ENCODE data around the gene UBTF.

Gene UBTF

DNA sequence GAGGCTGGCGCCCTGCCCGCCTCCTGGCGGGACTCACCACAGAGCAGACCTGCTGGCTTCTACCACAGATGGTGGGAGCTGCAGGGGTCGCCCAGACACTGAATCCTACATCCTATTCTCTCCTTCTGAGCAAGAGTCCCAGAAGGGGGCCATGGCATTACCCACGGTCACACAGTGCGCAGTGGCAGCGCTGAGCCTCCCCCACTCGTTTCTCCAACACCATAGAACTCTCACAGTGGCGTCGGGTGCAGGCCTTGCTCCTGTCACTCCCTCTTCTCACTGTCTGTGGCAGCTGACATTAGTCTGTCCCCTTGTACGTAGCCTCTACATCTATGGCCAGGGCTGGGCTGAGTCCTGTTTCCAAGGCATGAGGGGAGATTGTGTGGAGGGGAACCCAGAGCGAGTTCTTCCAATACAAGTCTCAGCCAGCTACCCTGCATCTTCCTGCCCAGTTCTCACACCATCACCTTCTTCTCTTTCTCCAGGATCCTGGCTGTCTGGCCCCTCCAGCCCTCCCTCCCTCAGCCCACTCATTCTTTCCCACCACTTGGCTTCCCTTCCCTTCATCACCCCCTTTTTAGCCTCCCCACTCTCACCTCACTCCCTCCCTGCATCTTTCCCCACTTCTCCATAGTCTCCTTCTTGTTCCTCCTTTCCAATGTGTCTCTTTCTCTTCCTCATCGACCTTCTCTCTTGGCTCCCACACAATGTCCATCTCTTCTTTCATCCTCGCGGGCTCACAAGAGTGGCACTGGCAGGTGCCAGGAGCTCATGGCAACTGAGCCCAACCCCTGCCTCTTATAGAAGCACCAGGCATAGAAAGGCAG lies 5.9 kb downstream of the UBTF start:
- no peak for DNase-seq (ENCODE audit: low read depth)

DNA sequence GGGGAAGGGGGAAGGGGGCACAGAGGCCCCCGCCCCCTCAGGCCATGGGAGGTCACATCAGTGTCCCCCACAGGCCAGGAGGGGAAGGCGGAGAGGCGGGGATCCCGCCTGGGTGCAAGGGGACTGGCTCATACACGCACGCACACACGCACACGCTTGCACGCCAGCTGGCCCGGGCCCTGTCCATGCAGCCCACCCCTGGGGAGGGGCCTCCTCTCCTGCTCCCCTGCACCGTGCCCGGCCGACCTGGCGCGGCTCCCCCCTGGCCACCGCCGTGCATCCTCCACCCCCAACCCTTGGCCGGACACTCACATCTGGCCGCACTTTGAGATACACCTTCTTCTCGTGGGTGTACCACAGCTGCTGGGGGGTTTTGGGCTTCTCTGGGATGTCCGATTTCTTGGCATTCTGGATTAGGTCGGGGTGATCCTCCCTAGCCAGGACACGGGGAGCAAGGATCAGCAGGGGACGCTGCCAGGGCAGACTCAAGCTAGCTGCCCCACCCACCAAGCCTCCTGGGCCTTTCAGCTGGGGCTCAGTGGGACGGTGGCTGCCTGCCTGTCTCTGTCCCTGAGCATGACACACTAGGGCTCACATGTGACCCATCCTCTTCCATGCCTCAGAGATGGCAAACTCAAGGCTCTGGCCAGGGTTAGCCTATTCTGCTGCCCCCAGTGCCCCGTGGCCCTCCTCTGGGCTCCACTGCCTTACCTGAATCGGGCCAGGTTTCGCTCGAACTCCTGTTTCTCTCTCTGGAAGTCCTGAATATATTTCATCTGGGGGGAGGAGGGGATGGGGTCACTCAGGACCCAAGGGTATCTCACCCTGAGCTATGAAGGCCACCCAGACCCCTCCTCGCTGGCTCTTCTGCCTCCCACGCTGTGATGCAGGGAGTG lies 6.7 kb downstream of the UBTF start:
- DNase-seq (ENCODE audit: low read depth) = no peak

DNA sequence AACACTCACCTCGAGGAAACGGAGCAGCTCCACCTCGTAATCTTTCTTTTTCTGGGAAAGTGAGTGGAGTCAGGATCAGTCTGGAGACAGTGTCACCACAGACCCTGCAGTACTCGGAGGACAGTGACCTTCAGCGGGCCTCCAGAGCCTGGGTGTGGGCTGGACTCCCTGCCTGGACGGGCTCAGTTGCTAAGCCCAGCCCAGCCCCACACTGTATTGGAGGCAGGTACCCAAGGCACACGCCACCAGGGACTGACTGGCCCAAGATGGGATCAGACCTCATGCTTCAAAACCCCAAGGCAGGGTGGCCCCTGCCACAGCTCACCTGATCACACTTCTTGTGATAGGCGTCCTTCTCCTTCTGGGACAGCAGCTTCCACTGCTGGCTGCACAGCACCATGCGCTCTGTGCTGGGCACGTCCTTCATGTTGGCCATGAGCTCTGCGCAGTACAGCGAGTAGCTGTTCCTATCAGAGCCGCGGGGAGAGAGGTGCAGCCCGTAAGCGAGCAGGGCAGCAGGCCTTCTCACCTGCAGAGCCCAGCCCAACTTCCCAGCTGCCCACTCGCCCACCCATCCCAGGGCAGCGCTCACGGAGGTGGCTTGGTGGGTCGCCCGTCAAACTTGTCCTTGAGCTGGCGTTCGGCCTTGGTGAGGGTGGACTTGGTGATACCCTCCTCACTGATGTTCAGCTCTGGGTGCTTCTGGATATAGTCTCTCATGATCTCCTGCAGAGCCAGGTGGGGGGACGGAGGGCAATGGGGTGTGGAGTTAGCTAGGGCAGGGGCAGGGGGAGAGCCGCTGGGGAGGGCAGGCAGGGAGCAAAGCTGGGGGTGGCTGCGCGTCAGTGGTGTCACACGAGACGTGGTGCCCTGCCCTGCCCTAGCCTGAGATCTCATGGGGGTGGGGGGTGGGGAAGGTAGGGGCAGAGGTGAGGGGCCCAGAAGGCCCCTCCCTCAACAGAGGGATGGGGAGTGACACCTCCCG lies 7.9 kb downstream of the UBTF start:
- no peak for DNase-seq (ENCODE audit: low read depth)

DNA sequence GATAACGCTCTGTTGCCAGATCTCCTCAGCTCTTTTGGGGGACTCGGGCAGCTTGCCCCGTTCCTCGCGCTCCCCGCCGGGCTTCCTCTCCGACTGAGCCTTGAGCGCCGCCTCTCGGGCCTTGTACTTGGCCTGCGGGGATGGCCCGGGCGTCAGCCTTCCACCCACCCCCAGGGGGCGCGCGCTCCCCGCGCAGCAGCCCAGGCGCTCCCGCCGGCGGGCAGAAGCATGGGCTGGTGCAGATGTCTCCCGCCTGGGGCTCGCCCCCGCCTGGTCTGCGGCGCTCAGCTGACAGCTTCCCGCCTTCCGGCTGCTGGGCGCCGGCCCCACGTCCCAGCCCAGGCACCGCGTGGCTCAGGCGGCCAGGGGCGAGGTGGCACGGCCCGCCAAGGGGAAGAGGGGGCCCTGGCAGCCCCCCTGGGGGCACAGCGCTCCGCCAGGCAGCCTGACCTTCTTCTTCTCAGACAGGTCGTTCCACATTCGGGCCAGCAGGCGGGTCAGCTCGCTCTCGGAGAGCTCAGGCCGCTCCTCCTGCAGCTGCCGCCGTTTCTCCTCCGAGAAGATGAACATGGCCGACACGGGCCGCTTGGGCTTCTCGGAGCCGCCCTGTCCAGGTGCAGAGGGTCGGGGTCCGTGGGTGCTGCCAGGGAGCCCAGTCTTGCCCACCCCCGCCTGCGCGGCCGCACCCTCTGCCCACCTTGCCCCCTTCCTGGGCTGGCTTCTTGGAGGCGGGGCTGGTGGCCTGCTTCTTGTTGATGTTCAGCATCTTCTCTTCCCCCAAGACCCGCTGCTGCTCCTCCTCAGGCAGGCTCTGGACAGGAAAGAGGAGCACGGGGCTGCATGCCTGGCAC lies 8.9 kb downstream of the UBTF start:
- DNase-seq (ENCODE audit: low read depth) = no peak

DNA sequence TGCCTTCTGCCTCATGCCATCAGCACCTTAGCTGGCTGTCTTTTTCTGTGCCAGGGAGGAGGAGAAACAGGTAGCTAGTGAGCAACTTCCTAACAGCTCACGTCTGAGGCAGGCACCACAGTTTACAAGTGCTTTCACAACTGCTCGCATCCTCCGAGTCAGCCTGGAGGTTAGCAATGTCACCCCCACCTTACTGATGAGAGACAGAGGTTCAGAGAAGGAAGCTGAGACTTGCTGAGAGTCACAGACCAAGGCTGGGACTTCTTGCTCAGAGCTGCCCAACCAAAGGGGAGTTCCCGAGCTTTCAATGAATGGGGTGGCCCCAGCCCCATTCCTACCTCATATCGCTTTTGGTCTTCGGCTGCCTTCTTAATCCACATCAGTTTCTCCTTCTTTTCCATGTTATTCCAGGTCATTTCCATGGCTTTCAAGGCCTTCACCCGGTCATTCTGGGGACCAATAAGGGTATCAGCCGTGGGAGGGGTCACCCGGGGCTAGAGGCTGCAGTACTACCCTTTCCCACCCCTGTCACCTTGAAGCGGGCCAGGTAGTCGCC lies 9.6 kb downstream of the UBTF start:
- no peak for DNase-seq (ENCODE audit: low read depth)

DNA sequence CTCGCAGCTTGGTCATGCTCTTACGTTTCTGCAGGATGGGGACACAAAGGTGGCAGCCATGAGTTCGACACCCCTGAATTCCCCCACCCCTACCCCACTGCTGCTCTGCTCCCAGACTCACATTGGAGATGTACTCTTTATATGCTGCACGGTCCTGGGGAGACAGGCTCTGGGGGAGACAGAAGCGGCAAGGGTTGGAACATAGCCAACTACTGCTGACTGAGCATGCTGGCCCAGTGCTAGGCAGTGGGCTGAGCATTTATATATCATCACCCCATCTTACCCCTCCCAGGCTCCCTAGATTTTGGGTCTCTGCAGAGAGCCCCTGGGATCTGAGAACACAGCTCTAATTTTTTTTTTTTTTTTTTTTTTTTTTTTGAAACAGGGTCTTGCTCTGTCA lies 11.7 kb downstream of the UBTF start:
- no peak for DNase-seq (ENCODE audit: low read depth)

DNA sequence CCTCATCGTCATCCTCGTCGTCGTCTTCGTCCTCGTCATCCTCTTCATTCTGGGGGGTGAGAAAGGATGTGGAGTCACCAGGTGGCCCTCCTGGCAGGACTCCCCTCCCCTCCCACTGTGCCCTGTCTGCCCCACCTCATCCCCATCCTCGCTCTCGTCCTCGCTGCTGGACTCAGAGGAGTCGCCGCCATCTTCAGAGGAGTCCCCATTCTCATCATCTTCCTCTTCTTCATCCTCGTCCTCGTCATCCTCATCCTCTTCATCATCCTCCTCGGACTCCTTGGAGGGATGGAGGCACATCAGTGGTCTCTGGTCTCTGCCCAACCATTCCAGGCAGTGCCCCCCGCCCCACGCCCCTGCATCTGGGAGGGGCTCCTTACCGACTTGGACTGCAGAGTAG lies 12.2 kb downstream of the UBTF start:
- DNase-seq (ENCODE audit: low read depth) = no peak

DNA sequence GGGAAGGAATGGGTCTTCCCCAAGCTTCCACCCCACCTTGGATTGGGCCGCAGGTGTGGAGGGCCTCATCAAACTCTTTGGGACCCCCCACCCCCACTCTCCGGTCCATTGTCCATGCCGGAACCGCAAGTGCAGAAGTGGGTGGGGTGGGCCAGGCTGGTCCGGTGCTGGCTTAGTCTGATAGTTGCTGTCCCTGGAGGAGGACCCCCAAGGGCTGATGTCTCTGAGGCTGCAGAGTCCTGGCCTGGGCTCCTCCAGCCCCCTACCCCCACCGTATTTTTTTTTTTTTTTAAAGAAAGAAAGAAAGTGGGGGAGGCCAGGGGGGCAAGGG lies 12.7 kb downstream of the UBTF start:
- DNase-seq (ENCODE audit: low read depth) = no peak

DNA sequence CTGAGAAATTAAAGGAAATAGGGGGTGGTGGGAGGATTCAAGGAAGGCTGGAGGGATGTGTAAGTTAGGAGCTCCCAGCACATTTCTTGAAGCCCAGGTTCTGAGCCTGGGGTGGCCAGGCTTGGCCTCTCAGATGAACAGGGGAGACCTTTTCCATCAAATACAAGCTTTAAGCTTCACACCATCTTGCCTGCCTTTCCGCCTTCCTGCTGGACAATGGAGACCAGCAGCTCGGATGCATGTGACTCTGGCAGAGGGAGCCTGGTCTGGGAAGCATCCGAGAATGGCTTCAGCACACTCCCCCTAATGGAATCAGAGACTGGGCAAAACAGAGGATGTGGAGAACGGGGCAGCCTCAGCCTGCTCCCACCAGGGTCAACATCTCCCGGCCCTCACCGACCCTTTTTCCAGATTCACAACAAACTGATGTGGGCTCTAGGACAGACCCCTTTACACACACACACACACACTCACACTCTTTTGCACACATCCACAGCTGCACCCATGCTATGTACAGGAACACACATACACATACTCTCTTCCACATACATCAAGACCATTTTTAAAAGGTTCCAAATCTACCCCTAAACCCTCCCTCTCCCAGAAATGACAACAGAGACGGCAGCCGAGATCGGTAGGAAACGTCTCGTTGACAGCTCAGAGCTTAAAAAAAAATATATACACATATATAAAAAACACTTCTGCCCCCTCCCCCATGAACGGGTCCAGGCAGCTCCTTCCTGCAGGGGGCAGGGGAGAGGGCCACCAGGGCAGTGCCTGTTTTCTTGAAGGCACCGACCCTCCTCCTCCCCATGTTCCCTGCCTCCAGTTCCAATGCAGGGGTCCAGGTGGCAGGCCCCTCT lies 13.3 kb downstream of the UBTF start:
- DNase-seq (ENCODE audit: low read depth) = no peak

DNA sequence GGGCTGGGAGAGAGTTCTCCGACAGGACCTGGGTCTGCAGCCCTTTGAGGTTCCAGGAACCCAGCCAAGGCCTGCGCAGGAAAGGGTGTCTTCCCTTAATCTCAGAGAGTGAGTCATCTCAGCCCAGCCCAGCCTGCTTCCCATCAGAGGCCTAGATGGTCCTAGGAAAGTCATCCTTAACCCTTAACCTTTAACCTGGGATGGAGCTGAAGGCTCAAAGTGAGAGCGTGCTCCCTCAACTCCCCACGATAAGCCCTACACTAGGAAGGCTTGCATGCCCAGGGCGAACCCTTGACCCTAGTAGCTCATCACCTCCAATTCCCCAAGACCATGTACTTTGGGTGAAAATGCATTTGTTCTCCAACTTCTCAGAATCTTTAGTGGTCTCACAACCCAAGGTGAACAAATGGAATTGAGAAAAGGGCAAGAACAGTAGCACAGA lies 15.0 kb downstream of the UBTF start:
- DNase-seq (ENCODE audit: low read depth) = no peak

DNA sequence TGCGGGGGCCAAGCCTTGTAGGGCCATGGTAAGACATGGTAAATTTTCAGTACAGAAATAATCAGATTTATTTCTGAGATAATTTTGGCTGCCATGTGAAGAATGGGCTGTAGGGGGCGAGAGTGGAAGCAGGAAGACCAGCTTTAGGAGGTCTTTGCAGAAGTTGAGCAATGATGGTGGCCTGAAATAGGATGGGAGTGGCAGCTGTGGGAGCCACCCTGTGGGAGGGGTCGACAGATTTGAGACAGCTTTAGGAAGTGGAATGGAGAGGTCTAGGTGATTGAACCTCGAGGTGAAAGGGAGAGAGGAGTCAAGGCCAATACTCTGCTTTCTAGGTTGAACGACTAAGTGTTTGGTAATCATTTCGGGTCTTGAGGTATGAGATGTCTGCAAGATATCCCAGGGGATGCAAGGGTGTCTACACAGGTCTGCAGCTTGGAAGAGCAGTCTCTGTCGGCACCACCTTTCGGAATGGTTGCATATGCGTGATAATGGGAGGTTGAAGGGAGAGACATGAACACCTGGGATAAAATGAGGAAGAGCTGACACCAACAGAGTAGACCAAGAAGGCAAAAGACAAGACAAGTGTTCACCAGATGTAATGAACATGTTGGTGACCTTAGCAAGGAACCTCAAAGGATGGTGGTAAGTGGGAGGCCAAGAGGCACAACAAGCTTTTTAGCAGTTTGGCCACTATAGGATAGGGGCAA lies 15.6 kb downstream of the UBTF start:
- no peak for DNase-seq (ENCODE audit: low read depth)

DNA sequence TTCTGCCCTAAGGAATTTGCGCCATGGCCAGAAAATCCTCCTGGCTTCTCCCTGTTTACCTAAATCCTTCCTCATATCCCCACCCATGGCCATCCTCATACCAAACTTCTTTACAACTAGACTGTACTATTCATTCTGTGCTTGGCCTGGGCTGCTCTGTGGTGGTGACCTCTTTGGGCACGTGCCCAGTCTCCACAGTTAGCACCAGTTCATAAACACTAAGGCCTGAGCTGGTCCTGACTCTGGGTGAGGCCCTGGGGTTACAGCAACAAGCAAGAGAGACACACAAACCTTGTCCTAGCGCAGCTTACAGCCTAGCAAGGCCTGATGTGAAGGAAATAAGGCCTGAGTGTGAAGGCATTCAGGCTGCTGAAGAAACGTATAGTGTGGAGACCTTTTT lies 16.7 kb downstream of the UBTF start:
- DNase-seq (ENCODE audit: low read depth) = no peak

DNA sequence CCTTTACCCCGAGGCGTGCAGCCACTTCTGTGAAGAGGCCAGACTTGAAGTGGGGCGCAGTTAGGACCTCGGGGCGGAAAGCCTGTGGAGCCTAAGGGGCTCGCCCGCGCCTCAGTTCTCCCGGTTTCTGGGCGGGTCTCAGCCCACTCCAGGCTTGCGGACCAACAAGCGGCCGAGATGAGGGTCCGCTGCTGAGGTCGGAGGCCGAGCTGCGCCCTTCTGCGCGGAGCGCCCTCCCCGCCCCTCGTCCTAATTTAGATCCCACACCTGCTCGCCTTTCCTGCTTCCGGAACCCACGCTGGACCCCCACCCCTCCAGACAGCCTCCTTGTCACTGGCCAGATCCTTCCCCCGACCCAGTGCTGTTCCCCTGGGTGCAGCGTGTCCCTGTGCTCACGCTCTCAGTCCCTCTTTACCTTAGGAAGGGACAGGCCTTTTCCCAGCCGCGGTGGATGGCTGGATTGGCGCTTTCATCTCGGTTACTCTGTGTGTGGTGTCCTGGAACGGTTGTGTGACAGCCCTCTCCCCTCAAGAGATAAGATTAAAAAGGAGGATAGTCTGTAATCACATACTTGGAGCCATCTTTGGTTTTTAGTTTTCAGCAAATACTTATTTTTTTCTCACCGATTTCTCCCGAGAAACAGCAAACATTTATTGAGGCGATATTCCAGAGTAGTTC lies 18.9 kb downstream of the UBTF start:
- DNase-seq (ENCODE audit: low read depth) = no peak

DNA sequence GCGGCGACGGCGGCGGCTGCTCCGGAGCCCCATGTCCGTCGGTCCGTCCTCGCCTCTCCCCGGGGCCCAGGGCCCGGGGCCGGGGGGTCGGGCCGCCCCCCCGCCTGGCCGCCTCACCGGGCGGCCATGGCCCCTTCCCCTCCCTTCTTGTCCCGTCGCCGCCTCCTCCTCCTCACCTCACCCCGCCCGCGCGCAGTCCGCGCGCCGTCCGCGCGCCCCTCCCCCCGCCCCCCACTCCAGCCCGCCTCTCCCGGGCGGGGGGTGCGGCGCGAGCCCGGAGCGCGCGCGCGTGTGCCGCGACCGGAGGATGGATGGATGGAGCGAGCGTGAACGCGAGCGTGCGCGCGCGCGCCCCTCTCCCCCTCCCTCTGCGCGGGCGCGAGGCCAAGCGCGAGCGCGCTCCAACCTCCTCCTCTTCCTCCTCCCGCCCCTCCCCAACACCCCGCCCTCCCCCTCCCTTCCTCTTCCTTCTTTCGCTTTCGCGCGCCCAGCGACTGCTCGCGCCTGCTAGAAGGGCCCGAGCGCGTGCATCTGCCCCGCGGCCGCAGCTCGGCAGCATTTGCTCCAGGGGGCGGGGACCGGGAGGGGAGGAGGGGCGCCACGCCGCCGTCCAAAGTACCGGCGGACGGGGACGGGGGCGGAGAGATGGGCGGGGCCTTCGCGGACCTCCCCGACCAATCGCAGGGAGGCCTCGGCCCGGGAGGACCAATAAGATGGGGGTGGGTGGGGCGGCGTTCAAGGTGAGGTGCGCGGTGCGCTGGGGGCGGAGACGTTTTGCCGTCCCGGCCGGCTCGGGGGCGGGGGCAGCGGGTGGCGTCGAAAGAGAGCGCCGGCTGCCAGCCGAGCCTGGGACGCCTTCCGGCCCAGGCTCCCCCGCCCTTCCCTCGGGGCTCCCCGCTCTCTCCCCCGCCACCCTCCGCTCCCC lies 19.7 kb downstream of the UBTF start, which contains the start of gene ATXN7L3:
TSS of gene ATXN7L3 (minus strand) at position 332 of the 925 bp plus-strand sequence. CDS start 1,814 bp downstream, outside the sequence.
- peak; percentile 87 for DNase-seq (ENCODE audit: low read depth)

DNA sequence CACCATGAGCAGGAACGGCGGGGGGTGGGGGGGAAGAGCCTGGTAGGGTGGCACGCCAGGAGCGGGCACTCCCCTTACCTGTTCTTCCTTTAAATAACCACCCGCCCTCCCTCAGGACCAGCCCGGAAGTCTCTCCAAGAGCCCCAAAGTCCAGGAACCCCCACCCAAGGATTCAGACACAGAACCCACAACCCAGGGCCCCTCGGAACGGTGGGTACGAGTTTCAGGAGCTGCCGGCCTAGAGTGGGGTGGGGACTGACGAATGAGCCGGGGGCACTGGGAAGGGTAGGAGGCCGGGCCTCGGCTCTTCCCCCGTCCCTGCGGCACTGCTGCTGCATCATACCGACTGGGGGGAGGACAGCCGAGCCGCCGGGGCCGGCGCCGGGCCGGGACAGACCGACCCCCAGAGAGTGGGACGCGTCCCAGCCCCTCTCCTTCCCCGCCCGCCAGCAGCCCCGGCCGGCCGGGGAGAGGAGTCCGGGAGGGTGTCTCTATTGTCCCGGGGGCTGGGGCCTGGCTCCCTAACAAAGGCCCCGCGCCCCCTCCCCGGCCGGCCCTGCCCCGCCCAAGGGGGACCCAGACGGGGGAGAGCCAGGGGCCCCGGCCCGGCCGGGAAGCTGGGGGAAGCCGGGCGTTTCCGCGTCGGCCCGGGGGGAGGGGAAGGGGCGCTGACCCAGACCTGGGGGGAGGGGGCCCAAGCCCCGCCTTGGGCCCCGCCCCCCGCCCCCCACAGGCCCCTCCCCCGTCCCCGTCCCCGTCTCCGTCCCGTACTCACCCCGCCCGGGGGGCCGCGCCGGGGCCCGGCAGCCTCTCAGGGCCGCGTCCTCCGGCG lies 20.5 kb downstream of the UBTF start:
- no peak for DNase-seq (ENCODE audit: low read depth)

DNA sequence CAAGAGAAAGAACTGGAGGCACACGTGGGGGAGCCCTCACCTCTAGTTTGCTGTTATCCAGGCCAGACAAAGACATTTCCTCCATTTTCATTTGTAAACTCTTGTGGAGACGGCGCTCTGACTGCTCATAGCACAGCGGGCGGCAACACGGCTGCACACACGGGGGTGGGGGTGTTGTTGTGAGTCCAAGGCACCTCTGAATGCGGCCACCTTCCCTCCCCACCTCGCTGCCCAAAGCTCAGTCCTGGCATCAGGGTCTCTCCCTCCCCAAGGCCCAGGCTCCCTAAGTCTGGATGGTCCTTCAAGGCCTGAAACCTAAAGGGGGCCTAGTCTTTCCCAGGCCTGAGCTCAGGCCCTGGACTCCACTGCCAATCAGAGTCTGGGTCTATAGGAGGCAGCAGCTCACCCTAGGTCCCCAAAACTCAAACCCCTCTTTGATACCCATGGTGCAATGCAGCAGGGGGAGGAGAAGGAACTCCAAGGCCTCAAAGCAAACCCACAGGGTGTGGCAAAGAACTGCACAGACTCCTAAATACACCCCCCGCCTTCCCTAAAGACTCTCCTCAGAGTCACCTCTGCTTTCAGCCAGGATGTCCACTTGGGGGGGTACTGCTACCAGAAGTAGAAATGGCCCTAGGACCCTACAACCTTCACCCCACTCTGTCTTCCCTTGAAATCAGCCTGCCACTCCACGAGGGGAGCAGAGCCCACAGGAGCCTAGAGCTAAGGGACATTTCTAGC lies 21.3 kb downstream of the UBTF start:
- DNase-seq (ENCODE audit: low read depth) = no peak

Data from non-pigmented ciliary epithelial cell (primary cell).